ENCODE data around the gene ZFAND3. TPM values are rescaled to one million over a fixed set of nuclear protein-coding genes. Genes with fewer than 3 reads are reported as not detected.
"Not testable (repeated sequence)": the region's sequence is repeated elsewhere in the genome, so short reads cannot be mapped to it uniquely, and the experiment has no call there.

Gene ZFAND3
- polyA plus RNA-seq, 4 donors: 127 to 176 (median 139) TPM

GRCh38 chr6:37962481-37963080, 143.1 kb downstream of the ZFAND3 start:
- not testable (repeated sequence) for DNase-seq (ENCODE audit: low read depth in 4 of 4, low spot score in 3 of 4)

DNA sequence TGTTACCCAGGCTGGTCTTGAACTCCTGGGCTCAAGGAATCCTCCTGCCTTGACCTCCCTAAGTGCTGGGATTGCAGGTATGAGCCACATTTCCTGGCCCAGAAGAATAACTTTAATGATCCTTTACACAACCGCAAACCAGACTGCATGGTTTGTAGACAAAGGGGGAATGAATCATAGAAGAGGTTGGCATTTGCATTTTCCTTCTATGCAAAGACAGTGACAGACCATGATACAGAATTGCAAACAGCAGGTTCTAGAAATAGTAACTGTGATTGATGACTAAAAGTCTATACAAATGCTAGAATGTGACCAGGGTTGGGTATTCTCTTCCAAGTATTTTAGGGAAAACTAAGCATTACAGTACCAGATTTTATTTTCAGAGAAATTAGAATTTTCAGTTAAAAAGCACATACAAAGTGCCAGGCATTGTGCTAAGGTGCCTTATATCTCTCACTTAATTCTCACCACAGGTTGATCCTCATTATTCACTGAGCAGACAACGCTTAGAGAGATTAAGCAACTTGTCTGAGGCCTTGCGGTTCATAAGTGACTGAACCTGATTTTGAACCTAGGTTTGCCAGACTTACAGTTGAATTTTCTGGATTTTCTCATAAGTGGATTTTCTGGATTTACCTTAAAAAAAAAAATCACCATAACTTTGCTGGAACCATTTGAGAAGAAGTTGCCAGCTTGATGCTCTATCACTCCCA, 146.6 kb downstream of the ZFAND3 start:
- DNase-seq (ENCODE audit: low read depth in 4 of 4, low spot score in 3 of 4): no peak

- DNase-seq (ENCODE audit: low read depth in 4 of 4, low spot score in 3 of 4): no peak
Measured at GRCh38 chr6:37966801-37967200, 147.3 kb downstream of the ZFAND3 start.

DNA sequence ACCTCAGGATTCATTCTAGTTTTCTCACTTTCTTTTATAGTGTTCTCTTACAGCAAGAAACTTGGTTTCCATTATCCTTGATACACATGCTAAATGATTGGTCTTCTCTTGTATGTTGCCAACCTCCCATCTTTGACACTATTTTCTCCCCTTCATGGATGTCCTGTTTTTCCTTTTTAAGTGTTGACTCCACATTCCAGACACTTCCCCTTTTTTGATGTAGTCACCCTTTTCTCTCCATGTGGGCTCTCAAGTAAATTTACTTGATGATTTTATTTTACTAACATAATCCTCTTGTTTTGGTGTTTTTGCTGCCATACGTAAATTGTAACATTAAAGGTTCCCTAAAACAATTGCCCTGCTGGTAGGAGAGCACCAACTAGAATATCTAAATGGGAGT, 148.1 kb downstream of the ZFAND3 start:
- DNase-seq (ENCODE audit: low read depth in 4 of 4, low spot score in 3 of 4): no peak

DNA sequence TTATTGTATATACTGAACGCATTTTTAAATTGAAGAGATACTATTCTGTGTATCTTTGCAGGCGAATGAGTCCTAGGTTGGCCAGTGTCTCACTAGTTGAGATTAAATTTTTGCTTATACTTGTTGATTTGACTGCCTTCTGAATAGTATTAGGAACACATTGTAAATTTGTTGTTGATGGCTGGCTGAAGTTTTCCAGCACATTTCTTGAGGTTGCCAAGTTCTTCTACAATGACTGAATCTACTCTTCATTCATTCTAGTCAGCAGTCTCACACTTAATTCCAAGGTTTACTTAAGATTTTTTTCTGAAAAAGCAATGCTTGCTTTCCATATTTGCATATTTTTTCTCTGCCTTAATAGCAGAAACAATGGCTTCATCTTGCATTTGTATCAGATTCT, 151.7 kb downstream of the ZFAND3 start:
- DNase-seq (ENCODE audit: low read depth in 4 of 4, low spot score in 3 of 4): no peak

- peak; percentile 43 to 56 (median 48) for DNase-seq (ENCODE audit: low read depth in 4 of 4, low spot score in 3 of 4)
Measured at GRCh38 chr6:37971711-37972390, 152.3 kb downstream of the ZFAND3 start.

- DNase-seq (ENCODE audit: low read depth in 4 of 4, low spot score in 3 of 4): no peak
Measured at GRCh38 chr6:37972994-37973757, 153.6 kb downstream of the ZFAND3 start.

DNA sequence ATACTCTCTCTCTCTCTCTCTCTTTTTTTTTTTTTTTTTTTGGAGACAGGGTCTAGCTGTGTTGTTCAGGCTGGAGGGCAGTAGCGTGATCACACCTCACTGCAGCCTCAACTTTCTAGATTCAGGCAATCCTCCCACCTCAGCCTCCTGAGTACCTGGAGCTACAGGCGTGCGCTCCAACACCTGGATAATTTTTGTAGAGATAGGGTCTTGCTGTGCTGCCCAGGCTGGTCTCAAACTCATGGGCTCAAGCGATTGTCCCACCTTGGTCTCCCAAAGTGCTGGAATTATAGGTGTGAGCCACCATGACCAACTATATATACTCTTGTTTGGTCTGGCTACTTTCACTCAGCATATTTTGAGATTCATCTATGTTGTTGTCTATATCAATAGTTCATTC, 154.9 kb downstream of the ZFAND3 start:
- no peak for DNase-seq (ENCODE audit: low read depth in 4 of 4, low spot score in 3 of 4)

GRCh38 chr6:37974943-37975342, 155.4 kb downstream of the ZFAND3 start:
- no peak for DNase-seq (ENCODE audit: low read depth in 4 of 4, low spot score in 3 of 4)

DNA sequence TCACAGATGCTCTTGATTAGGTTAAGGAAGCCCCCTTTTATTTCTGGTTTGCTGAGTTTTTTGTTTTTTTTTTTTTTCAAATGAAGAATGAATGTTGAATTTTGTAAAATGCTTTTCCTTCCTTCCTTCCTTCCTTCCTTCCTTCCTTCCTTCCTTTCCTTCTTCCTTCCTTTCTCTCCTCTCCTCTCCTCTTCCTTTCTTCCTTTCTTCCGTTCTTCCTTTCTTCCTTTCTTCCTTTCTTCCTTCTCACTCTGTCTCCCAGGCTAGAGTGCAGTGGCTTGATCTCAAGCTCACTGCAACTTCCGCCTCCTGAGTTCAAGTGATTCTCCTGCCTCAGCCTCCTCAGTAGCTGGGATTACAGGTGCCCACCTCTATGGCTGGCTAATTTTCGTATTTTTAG, 158.2 kb downstream of the ZFAND3 start:
- no peak for DNase-seq (ENCODE audit: low read depth in 4 of 4, low spot score in 3 of 4)

DNA sequence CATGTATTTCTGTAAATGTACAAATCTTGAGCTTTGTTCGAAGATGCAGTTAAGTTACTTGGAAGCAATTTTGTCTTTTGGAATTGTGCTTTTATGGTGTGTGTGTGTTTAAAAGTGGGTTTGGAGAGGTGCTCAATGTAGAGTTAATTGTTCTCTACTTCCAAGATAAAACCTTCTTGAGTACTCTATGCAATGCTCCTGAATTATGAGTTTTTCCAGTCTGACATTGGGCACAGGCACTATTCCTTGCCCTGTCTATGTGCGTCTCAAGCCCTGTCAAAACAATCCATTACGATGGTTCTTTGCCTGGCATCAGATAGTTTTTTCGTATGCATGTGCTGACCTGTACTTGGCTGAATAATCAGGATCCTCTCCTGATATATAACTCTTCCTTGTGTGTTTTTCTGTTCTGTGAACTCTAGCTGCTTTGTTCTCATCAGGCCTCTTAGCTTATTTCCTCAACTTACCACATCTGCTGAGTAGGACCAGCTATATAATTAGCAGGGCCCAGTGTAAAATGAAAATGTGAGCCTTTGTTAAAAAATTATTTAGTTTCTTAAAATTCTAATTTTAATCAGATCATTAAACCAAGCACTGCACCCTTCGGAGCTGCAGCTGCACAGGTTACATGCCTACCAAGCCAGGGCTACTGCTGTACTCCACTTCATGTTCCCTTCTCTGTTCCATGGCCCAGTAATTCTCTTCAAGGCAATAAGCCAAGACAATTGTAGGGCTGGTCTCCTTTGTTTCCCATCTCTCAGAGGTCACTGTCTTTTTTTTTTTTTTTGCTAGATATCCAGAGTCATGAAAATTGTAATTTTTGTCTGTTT, 160.1 kb downstream of the ZFAND3 start:
- no peak for DNase-seq (ENCODE audit: low read depth in 4 of 4, low spot score in 3 of 4)

GRCh38 chr6:37980222-37980595, 160.7 kb downstream of the ZFAND3 start:
- no peak for DNase-seq (ENCODE audit: low read depth in 4 of 4, low spot score in 3 of 4)

DNA sequence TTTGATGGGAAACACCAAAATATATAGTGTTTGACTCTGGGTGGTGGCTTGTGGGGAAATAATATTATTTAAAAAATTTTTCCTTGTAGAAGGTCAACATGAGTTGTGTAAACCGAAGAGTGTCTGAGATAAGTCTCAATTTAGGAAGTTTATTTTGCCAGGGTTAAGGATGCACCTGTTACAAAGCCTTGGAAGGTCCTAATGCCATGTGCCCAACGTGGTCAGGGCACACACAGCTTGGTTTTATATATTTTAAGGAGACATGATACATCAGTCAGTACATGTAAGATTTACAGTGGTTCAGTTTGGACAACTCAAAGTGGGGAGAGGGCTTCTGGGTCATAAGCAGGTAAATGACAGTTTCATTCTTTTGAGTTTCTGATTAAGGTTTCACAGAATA, 162.1 kb downstream of the ZFAND3 start:
- no peak for DNase-seq (ENCODE audit: low read depth in 4 of 4, low spot score in 3 of 4)

DNA sequence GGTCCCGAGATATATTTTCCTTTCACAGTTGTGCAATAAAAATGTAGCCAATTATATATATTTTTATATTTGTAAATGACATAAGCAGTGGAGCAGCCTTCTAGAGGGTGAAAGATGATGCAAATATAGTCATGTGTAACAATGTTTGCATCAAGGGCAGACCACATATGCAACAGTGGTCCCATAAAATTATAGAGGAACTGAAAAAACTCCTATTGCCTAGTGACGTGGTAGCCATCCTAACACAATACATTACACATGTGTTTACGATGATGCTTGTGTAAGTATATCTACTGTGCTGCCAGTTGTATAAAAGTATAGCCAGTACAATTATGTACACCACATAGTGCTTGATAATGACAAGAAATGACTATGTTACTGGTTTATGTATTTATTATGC, 162.8 kb downstream of the ZFAND3 start:
- DNase-seq (ENCODE audit: low read depth in 4 of 4, low spot score in 3 of 4): no peak

- DNase-seq (ENCODE audit: low read depth in 4 of 4, low spot score in 3 of 4): no peak
Measured at GRCh38 chr6:37983720-37984501, 164.4 kb downstream of the ZFAND3 start.

GRCh38 chr6:37984578-37984977, 165.1 kb downstream of the ZFAND3 start:
- no peak for DNase-seq (ENCODE audit: low read depth in 4 of 4, low spot score in 3 of 4)

- DNase-seq (ENCODE audit: low read depth in 4 of 4, low spot score in 3 of 4): no peak
Measured at GRCh38 chr6:37985355-37985754, 165.8 kb downstream of the ZFAND3 start.

DNA sequence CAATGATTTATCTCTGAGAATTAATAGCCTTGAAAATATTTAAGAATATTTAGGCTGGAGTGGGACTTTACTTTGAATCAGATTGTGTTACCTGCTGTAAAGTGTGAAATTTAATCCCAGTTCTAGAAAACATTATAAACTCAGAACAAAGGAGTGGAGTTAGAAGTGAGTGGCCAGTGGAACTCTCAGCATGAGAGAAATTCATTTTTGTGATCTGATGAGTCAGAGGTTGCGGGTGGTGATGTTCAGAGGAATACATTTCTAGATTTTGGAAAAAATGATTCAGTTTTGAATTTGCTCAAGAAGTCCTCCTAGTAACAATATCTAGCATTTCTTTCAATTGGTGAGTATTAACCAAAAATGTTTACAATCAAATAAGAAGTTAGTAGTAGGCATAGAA, 167.5 kb downstream of the ZFAND3 start:
- DNase-seq (ENCODE audit: low read depth in 4 of 4, low spot score in 3 of 4): no peak

- DNase-seq (ENCODE audit: low read depth in 4 of 4, low spot score in 3 of 4): no peak
Measured at GRCh38 chr6:37987559-37987958, 168.0 kb downstream of the ZFAND3 start.

DNA sequence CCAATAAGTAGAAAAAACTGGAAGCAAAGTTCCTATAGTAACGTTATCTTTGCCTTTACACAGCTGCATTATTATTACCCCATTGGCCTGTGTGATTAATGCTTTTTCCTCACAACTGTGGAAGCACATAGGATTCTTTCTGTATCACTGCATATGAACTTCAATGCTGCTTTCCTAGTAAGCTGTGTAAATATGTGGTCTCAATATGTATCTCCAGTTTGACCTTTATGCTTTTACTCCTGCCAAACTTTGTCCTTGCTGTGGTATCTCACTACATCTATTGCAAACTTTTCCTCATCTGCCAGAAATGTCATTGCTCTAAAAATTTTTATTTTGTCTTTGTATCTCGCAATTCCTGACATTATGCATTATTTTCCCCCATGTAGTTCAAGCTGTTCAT, 168.6 kb downstream of the ZFAND3 start:
- DNase-seq (ENCODE audit: low read depth in 4 of 4, low spot score in 3 of 4): no peak
